CD14-positive monocyte (primary cell): ENCODE measurements around the gene LIN37. TPM values are rescaled to one million over a fixed set of nuclear protein-coding genes. Genes with fewer than 3 reads are reported as not detected.

Experiments
- DNase-seq, 3 donors: peaks; one replicate each; pipeline ENCODE4 v3.0.0-alpha.2; 2011 to 2022
- H2AFZ ChIP-seq: 2 replicates; pipeline ENCODE4 v1.6.0; 2012; ENCODE audit warnings: mild to moderate bottlenecking, low read depth, low read length, inconsistent platforms; ENCODE audit not compliant: insufficient read depth, poor library complexity, severe bottlenecking
- H3K27ac ChIP-seq, 2 donors: 1 replicate in 1 of 2; 2 replicates in 1 of 2; pipeline ENCODE4 v1.5.1; 2012 to 2013; ENCODE audit warnings: low read length in 2 of 2, control low read depth in 1 of 2, inconsistent platforms in 1 of 2, low read depth in 1 of 2, mild to moderate bottlenecking in 1 of 2
- H3K27me3 ChIP-seq, 2 donors: one replicate each; pipeline versions ENCODE4 v1.6.0 to v1.6.1; 2011 to 2013; ENCODE audit warnings: low read length in 2 of 2; ENCODE audit not compliant: control insufficient read depth in 2 of 2, insufficient read depth in 2 of 2
- H3K36me3 ChIP-seq, 2 donors: replicated peaks in 1 of 2; 1 replicate in 1 of 2; 2 replicates in 1 of 2; pipeline versions ENCODE4 v1.5.1 to v1.6.1; 2012 to 2013; ENCODE audit warnings: low read length in 2 of 2, control low read depth in 1 of 2, inconsistent platforms in 1 of 2, mild to moderate bottlenecking in 1 of 2; ENCODE audit not compliant: insufficient read depth in 2 of 2, control insufficient read depth in 1 of 2
- H3K4me1 ChIP-seq, 2 donors: 1 replicate in 1 of 2; 2 replicates in 1 of 2; pipeline versions ENCODE4 v1.5.1 to v1.6.1; 2012 to 2013; ENCODE audit warnings: low read length in 2 of 2, control low read depth in 1 of 2, inconsistent platforms in 1 of 2, mild to moderate bottlenecking in 1 of 2, moderate library complexity in 1 of 2; ENCODE audit not compliant: insufficient read depth in 2 of 2, control insufficient read depth in 1 of 2
- H3K4me2 ChIP-seq: replicated peaks from 2 replicates; pipeline ENCODE3; 2012; ENCODE audit warnings: low read length, moderate library complexity, mild to moderate bottlenecking; ENCODE audit not compliant: poor library complexity, severe bottlenecking; ENCODE audit errors: extremely low read depth
- H3K4me3 ChIP-seq, 3 experiments: fragments of 200-600 bp in 1 of 3; sonication (generic) in 1 of 3; replicated peaks in 1 of 3; 1 replicate in 2 of 3; 2 replicates in 1 of 3; pipeline ENCODE4 v1.5.1; 2011 to 2013; ENCODE audit warnings: low read length in 3 of 3, mild to moderate bottlenecking in 3 of 3, control low read depth in 2 of 3, low read depth in 2 of 3, inconsistent platforms in 1 of 3, moderate library complexity in 1 of 3
- H3K79me2 ChIP-seq: 2 replicates; pipeline ENCODE4 v1.6.0; 2012; ENCODE audit warnings: mild to moderate bottlenecking, control low read depth, inconsistent platforms, low read length, moderate library complexity; ENCODE audit not compliant: insufficient read depth
- H3K9ac ChIP-seq: 2 replicates; pipeline ENCODE4 v1.6.0; 2017; ENCODE audit warnings: low read length, mild to moderate bottlenecking; ENCODE audit not compliant: insufficient read depth, poor library complexity, severe bottlenecking
- H3K9me3 ChIP-seq, 2 donors: replicated peaks in 1 of 2; 1 replicate in 1 of 2; 2 replicates in 1 of 2; pipeline versions ENCODE4 v1.5.1 to v1.6.1; 2012 to 2013; ENCODE audit warnings: low read length in 2 of 2, control low read depth in 1 of 2; ENCODE audit not compliant: control insufficient read depth in 1 of 2, insufficient read depth in 1 of 2
- H4K20me1 ChIP-seq: 2 replicates; pipeline ENCODE4 v1.6.0; 2012; ENCODE audit warnings: mild to moderate bottlenecking, low read length, control low read depth, moderate library complexity; ENCODE audit not compliant: insufficient read depth
- H3K27ac Mint-ChIP-seq, 7 donors: one replicate each; pipeline ENCODE4 v1.8.0; 2020; ENCODE audit warnings: mild to moderate bottlenecking in 7 of 7, mixed read lengths in 7 of 7, moderate library complexity in 6 of 7, inconsistent platforms in 2 of 7
- H3K27me3 Mint-ChIP-seq, 3 donors: one replicate each; pipeline ENCODE4 v1.8.0; 2021 to 2022; ENCODE audit warnings: low read depth in 3 of 3, mild to moderate bottlenecking in 3 of 3, mixed read lengths in 3 of 3, moderate library complexity in 3 of 3, inconsistent platforms in 1 of 3
- H3K36me3 Mint-ChIP-seq, 2 donors: one replicate each; pipeline ENCODE4 v1.8.0; 2020; ENCODE audit warnings: mixed read lengths in 2 of 2, inconsistent platforms in 1 of 2, mild to moderate bottlenecking in 1 of 2
- H3K4me1 Mint-ChIP-seq: one replicate; pipeline ENCODE4 v1.8.0; 2020; ENCODE audit warnings: mild to moderate bottlenecking, mixed read lengths
- H3K4me3 Mint-ChIP-seq, 2 donors: one replicate each; pipeline ENCODE4 v1.8.0; 2020; ENCODE audit warnings: mild to moderate bottlenecking in 2 of 2, mixed read lengths in 2 of 2, moderate library complexity in 1 of 2
- H3K9me3 Mint-ChIP-seq, 7 donors: one replicate each; pipeline ENCODE4 v1.8.0; 2020 to 2022; ENCODE audit warnings: mixed read lengths in 7 of 7, mild to moderate bottlenecking in 6 of 7, moderate library complexity in 6 of 7, inconsistent platforms in 2 of 7
- CTCF ChIP-seq: fragments of 200-600 bp; IDR thresholded peaks from one replicate; pipeline ENCODE4 v1.8.0; 2022; ENCODE audit warnings: antibody characterized with exemption, mild to moderate bottlenecking
- WGBS: methylation state at CpG from one replicate; pipeline ENCODE4 v1.1.5; 2013; ENCODE audit warnings: missing lambda C conversion rate; ENCODE audit not compliant: insufficient coverage; 5-methylcytosine and 5-hydroxymethylcytosine counted together
- intact Hi-C, 2 donors: fragments of 100-400 bp; cut with micrococcal nuclease; formaldehyde crosslinking; loops; one replicate each; pipeline versions ENCODE4 v1.15.0 to v1.15.1; 2023
- polyA plus RNA-seq, 3 donors: library from polyadenylated mRNA; depleted of rRNA in 1 of 3; unstranded in 2 of 3; stranded (reverse) in 1 of 3; fragments of 300-500 nt in 2 of 3; fragments of >200 nt in 1 of 3; fragmentation: Illumina TruSeq in 2 of 3; gene quantifications; 1 replicate in 2 of 3; 2 replicates in 1 of 3; pipeline ENCODE4 v1.2.3, GENCODE V29; 2012 to 2021

Gene LIN37
- polyA plus RNA-seq, 3 donors = 5.6 to 28.6 (median 7.2) TPM

DNA sequence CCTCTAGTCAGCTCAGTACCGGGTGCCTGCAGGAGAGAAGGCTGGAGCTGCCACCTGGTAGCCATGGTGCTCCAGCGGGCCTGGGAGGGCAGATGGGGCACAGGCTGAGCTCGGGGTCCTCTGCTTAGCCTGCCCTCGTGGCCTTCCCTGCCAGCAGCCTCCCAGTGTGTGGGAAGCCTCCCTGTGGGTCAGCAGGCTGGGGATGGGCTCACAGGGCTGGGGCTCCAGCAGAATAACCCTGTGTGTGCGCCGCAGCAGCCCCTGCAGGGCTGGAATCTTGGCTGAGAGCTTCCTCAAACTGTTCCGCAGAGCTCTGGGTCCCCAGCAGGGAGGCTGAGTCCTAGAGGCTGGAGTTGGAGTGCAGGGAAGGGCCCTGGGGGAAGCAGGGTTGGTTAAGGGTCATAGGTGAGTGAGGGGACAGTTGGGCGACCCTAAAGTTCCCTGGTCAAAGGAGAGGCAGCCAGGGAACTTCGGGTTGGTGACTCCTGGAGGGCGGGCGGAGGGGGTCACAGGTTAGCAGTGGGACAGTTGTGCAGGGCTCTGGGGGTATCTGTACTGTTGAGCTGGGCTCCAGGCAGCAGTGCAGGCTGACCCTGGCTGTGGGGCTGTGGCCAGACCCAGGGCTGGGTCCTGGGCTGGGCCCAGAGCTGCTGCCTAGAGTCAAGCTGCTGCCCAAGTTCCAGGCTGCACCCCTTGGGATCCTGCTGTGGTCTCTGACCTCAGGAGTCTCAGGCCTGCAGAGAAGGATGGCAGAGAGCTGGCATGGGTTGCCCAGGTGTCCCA, 41.0 kb downstream of the LIN37 start:
- no peaks in the 10 kb centered on the region for H3K4me1 ChIP-seq
- H3K4me3 ChIP-seq = no peak overlapping the region
- H3K9me3 ChIP-seq = no peaks in the 10 kb centered on the region
- DNase-seq = no peak
- Mint-ChIP-seq H3K36me3 (peaks cover 10 to 19% of the 10 kb centered on the region in 2 donors), H3K27ac (no peak overlapping the region), H3K4me3 (no peak overlapping the region), H3K4me1 (no peaks in the 10 kb centered on the region), H3K9me3 (no peaks in the 10 kb centered on the region), H3K27me3 (peaks cover 2 to 10% (median 9%) of the 10 kb centered on the region in 3 donors)
- H3K27ac ChIP-seq = no peak overlapping the region
- 90% methylated on average over 11 of the region's 11 CpGs for WGBS
- no peak for TF ChIP-seq CTCF
- H3K36me3 ChIP-seq = peaks cover 7% of the 10 kb centered on the region in 2 donors
- H3K4me2 ChIP-seq = no peak overlapping the region
- no peak overlapping the region for H3K9ac ChIP-seq
- no peaks in the 10 kb centered on the region for H3K27me3 ChIP-seq
- intact Hi-C loops = no loop called here
- no peak overlapping the region for H2AFZ ChIP-seq
- no peaks in the 10 kb centered on the region for H3K79me2 ChIP-seq
- H4K20me1 ChIP-seq = no peaks in the 10 kb centered on the region

DNA sequence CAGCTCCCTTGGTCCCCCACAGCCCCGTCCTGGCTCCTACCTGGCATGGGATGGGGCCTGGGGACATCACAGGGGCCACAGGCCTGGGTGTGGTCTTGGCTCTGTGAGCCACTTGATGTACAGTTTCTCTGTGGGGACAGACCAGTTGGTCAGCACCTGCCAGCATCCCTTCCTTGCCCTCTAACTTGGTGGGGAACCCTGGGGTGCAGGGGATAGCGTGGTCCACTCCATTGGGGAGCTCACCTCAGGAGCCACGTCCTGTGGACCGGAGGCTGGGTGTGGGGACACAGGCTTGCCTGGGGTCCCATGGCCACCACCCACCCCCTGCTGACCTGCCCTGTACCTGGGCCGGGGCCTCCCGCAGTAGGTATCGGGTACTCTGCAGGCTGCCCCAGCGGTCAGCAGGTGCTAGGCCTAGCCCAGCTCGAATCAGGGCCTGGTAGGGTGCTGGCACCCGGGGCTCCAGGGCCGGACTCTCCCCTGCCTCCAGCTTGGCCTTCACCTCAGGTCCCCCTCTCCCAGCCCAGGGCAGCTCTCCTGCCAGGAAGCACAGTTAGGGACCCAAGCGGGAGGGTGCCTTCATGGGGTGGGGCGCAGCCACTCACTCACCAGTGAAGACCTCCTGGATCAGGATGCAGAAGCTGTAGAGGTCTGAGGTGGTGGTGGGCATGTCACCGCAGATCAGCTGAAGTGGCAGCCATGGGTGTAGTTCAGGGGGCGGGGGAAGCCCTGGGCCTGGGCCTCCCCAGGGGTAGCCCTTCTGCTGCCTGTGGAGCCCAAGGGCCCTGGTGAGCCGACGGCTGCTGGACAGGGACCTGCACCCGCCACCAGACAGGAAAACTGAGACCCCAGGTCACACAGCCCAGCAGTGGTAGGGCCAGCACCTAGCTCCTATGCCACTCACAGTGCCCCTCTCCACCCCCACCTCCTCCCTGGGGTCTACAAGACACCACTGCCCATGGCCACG, 41.9 kb downstream of the LIN37 start:
- H3K9me3 ChIP-seq = no peaks in the 10 kb centered on the region
- Mint-ChIP-seq H3K4me1 (no peaks in the 10 kb centered on the region), H3K27me3 (peaks cover 3 to 12% (median 9%) of the 10 kb centered on the region in 3 donors), H3K36me3 (peaks cover 8 to 15% of the 10 kb centered on the region in 2 donors), H3K27ac (no peak overlapping the region), H3K4me3 (no peak overlapping the region), H3K9me3 (no peaks in the 10 kb centered on the region)
- no peak for TF ChIP-seq CTCF
- 94% methylated on average over 13 of the region's 19 CpGs for WGBS
- no peak overlapping the region for H3K4me2 ChIP-seq
- no peaks in the 10 kb centered on the region for H4K20me1 ChIP-seq
- no peak overlapping the region for H3K9ac ChIP-seq
- H2AFZ ChIP-seq = no peak overlapping the region
- intact Hi-C loops = no loop called here
- H3K27me3 ChIP-seq = no peaks in the 10 kb centered on the region
- no peak overlapping the region for H3K27ac ChIP-seq
- peak in 1 of 3 donors; percentile 2 for DNase-seq
- no peaks in the 10 kb centered on the region for H3K79me2 ChIP-seq
- H3K4me3 ChIP-seq = no peak overlapping the region
- no peaks in the 10 kb centered on the region for H3K4me1 ChIP-seq
- peaks cover 7% of the 10 kb centered on the region in 2 donors for H3K36me3 ChIP-seq
